Muscle of back (tissue), 13 donors: ENCODE measurements around the gene LINC01488. TPM values are rescaled to one million over a fixed set of nuclear protein-coding genes. Genes with fewer than 3 reads are reported as not detected.

Experiments used
- DNase-seq, 3 donors: peaks; one replicate each; pipeline versions ENCODE4 v3.0.0 to v3.0.0-alpha.2; 2013
- long read RNA-seq, 9 donors: transcript quantifications; one replicate each; lab custom pipeline, GENCODE V29; 2026
- polyA plus RNA-seq, 10 donors: library from polyadenylated mRNA; unstranded; fragments of 120-200 nt; gene quantifications; one replicate each; pipeline ENCODE4 v1.2.1, GENCODE V29; 2013; ENCODE audit not compliant: insufficient read length in 10 of 10

LINC01488 gene
- polyA plus RNA-seq: under 1 TPM in 7 of 10 donors, not detected in 3; 0.05 to 0.26 (median 0.08) TPM
- long read RNA-seq, donor 1: 0 reads
- long read RNA-seq, donor 2: 0 reads
- long read RNA-seq, donor 3: 0 reads
- long read RNA-seq, donor 4: 0 reads
- long read RNA-seq, donor 5: 0 reads
- long read RNA-seq, donor 6: 0 reads
- long read RNA-seq, donor 7: 0 reads
- long read RNA-seq, donor 8: 0 reads
- long read RNA-seq, donor 9: 0 reads

GRCh38 chr11:69481393-69481844 lies at the start of gene LINC01488:
TSS of gene LINC01488 (plus strand) at chr11:69481663.
- no peak for DNase-seq

GRCh38 chr11:69431893-69432738 lies 49.3 kb upstream of the LINC01488 start:
- no peak for DNase-seq

GRCh38 chr11:69433741-69434140 lies 47.7 kb upstream of the LINC01488 start:
- no peak for DNase-seq

GRCh38 chr11:69434471-69434931 lies 47.0 kb upstream of the LINC01488 start:
- DNase-seq: no peak

GRCh38 chr11:69435161-69435986 lies 46.1 kb upstream of the LINC01488 start:
- DNase-seq: no peak

GRCh38 chr11:69436041-69436982 lies 45.2 kb upstream of the LINC01488 start:
- no peak for DNase-seq

- no peak for DNase-seq
These were observed 44.2 kb upstream of the LINC01488 start for GRCh38 chr11:69437001-69437875.

- DNase-seq: no peak
These were observed 43.6 kb upstream of the LINC01488 start for GRCh38 chr11:69437876-69438205.

- DNase-seq: no peak
These were observed 43.1 kb upstream of the LINC01488 start for GRCh38 chr11:69438286-69438920.

- no peak for DNase-seq
These were observed 42.3 kb upstream of the LINC01488 start for GRCh38 chr11:69439127-69439526.

- no peak for DNase-seq
These were observed 41.6 kb upstream of the LINC01488 start for GRCh38 chr11:69439651-69440464.

- DNase-seq: no peak
These were observed 40.6 kb upstream of the LINC01488 start for GRCh38 chr11:69440876-69441275.

- no peak for DNase-seq
These were observed 39.3 kb upstream of the LINC01488 start for GRCh38 chr11:69442012-69442806.

GRCh38 chr11:69442807-69443137 lies 38.7 kb upstream of the LINC01488 start:
- DNase-seq: peak; percentile 54 to 94 (median 85)

- peak; percentile 93 to 99 (median 96) for DNase-seq
These were observed 38.1 kb upstream of the LINC01488 start for GRCh38 chr11:69443138-69443967.

- peak in 1 of 3 donors; percentile 41 for DNase-seq
These were observed 37.5 kb upstream of the LINC01488 start for GRCh38 chr11:69443968-69444364.
